ENCODE data around the gene ABAT. TPM values are rescaled to one million over a fixed set of nuclear protein-coding genes. Genes with fewer than 3 reads are reported as not detected.
A peak's percentile ranks its signal among the peaks of the same experiment; 100 is the strongest.

ABAT gene
- total RNA-seq, 1 experiment from 2014 or later = 6.9 TPM

- intact Hi-C loops (cut with micrococcal nuclease; ENCODE audit: unreplicated experiment) = loop anchor here (1.0 to 5.0 kb wide), 5 partner anchors 131 to 476 kb away; partner anchors contain the start of gene CARHSP1
- H3K4me3 ChIP-seq (ENCODE audit: low read depth, low read length, poor library complexity, severe bottlenecking) = no peak overlapping the region
- no peaks in the 10 kb centered on the region for H3K36me3 ChIP-seq (ENCODE audit: insufficient read depth, low read length, poor library complexity, severe bottlenecking)
- no peaks in the 10 kb centered on the region for H3K9me3 ChIP-seq (ENCODE audit: low read depth, low read length, poor library complexity, severe bottlenecking)
- no TSS peak for BruUV-seq (replicated peaks)
- no peaks in the 10 kb centered on the region for H3K27me3 ChIP-seq (replicated peaks; ENCODE audit: insufficient read depth, low read depth, low read length, poor library complexity)
- TF ChIP-seq EZH2 (IDR thresholded peaks at IDR 0.05; ENCODE audit: borderline replicate concordance, low read depth, low read length, poor library complexity, severe bottlenecking) (no peak), CTCF (conservative IDR thresholded peaks at IDR 0.05; ENCODE audit: low read depth, low read length) (no peak)
- no peak overlapping the region for H3K27ac ChIP-seq (ENCODE audit: low read depth, low read length, poor library complexity, severe bottlenecking)
- H3K4me1 ChIP-seq (ENCODE audit: insufficient read depth, low read length, poor library complexity, severe bottlenecking) = peaks cover 4% of the 10 kb centered on the region
- no peak for DNase-seq (ENCODE audit: low spot score)
- CTCF ChIA-PET = interaction anchor here (0.7 to 1.0 kb wide), 3 partner anchors 13 to 130 kb away, joined by 3 to 4 read pairs (median 4); no protein-coding TSS in a partner anchor
- POLR2A ChIA-PET (ENCODE audit: low non-redundant PET) = interaction anchor here (0.6 kb wide), 1 partner anchor 279 kb away, joined by 5 read pairs; no protein-coding TSS in a partner anchor
Observed at GRCh38 chr16:8661703-8662102, 12.7 kb upstream of the ABAT start.

GRCh38 chr16:8663192-8664089 lies 11.0 kb upstream of the ABAT start:
- Histone ChIP-seq H3K27ac (ENCODE audit: low read depth, low read length, poor library complexity, severe bottlenecking) (no peak overlapping the region), H3K4me1 (ENCODE audit: insufficient read depth, low read length, poor library complexity, severe bottlenecking) (peaks cover 4% of the 10 kb centered on the region), H3K9me3 (ENCODE audit: low read depth, low read length, poor library complexity, severe bottlenecking) (no peaks in the 10 kb centered on the region), H3K4me3 (ENCODE audit: low read depth, low read length, poor library complexity, severe bottlenecking) (no peak overlapping the region), H3K36me3 (ENCODE audit: insufficient read depth, low read length, poor library complexity, severe bottlenecking) (no peaks in the 10 kb centered on the region), H3K27me3 (replicated peaks; ENCODE audit: insufficient read depth, low read depth, low read length, poor library complexity) (no peaks in the 10 kb centered on the region)
- ChIA-PET CTCF (no interaction called here), POLR2A (ENCODE audit: low non-redundant PET) (no interaction called here)
- BruUV-seq (replicated peaks) = no TSS peak
- intact Hi-C loops (cut with micrococcal nuclease; ENCODE audit: unreplicated experiment) = loop anchor here (5.0 kb wide), 3 partner anchors 204 to 474 kb away; partner anchors contain the start of gene CARHSP1
- no peak for TF ChIP-seq CTCF (conservative IDR thresholded peaks at IDR 0.05; ENCODE audit: low read depth, low read length)
- DNase-seq (ENCODE audit: low spot score) = no peak

GRCh38 chr16:8665529-8665928 lies 8.9 kb upstream of the ABAT start:
- intact Hi-C loops (cut with micrococcal nuclease; ENCODE audit: unreplicated experiment) = no loop called here
- no TSS peak for BruUV-seq (replicated peaks)
- DNase-seq (ENCODE audit: low spot score) = peak; percentile 30
- H3K4me3 ChIP-seq (ENCODE audit: low read depth, low read length, poor library complexity, severe bottlenecking) = no peak overlapping the region
- CTCF ChIA-PET = no interaction called here
- no peak overlapping the region for H3K27ac ChIP-seq (ENCODE audit: low read depth, low read length, poor library complexity, severe bottlenecking)
- H3K4me1 ChIP-seq (ENCODE audit: insufficient read depth, low read length, poor library complexity, severe bottlenecking) = peaks cover 4% of the 10 kb centered on the region
- POLR2A ChIA-PET (ENCODE audit: low non-redundant PET) = no interaction called here
- no peaks in the 10 kb centered on the region for H3K27me3 ChIP-seq (replicated peaks; ENCODE audit: insufficient read depth, low read depth, low read length, poor library complexity)
- TF ChIP-seq EZH2 (IDR thresholded peaks at IDR 0.05; ENCODE audit: borderline replicate concordance, low read depth, low read length, poor library complexity, severe bottlenecking) (no peak), CTCF (conservative IDR thresholded peaks at IDR 0.05; ENCODE audit: low read depth, low read length) (no peak)
- H3K9me3 ChIP-seq (ENCODE audit: low read depth, low read length, poor library complexity, severe bottlenecking) = no peaks in the 10 kb centered on the region
- no peaks in the 10 kb centered on the region for H3K36me3 ChIP-seq (ENCODE audit: insufficient read depth, low read length, poor library complexity, severe bottlenecking)
